ENCODE measurements around the gene USO1.
"Not testable (repeated sequence)": the region's sequence is repeated elsewhere in the genome, so short reads cannot be mapped to it uniquely, and the experiment has no call there.

USO1 gene

GRCh38 chr4:75769036-75769435 is 44.7 kb downstream of the USO1 start:
- no peak overlapping the region for H3K4me3 Mint-ChIP-seq
- no peaks in the 10 kb centered on the region for H3K9me3 Mint-ChIP-seq
- H3K36me3 Mint-ChIP-seq (ENCODE audit: low read depth), result peaks cover 65% of the 10 kb centered on the region
- intact Hi-C loops (cut with micrococcal nuclease), result no loop called here
- no peak overlapping the region for H3K27ac Mint-ChIP-seq
- H3K27me3 Mint-ChIP-seq, result no peaks in the 10 kb centered on the region
- H3K4me1 Mint-ChIP-seq (ENCODE audit: low read depth), result peaks cover 9% of the 10 kb centered on the region

GRCh38 chr4:75771607-75772006 is 47.2 kb downstream of the USO1 start:
- no peak overlapping the region for H3K4me3 Mint-ChIP-seq
- intact Hi-C loops (cut with micrococcal nuclease), result no loop called here
- H3K4me1 Mint-ChIP-seq (ENCODE audit: low read depth), result peaks cover 9% of the 10 kb centered on the region
- no peaks in the 10 kb centered on the region for H3K9me3 Mint-ChIP-seq
- H3K27ac Mint-ChIP-seq, result no peak overlapping the region
- H3K36me3 Mint-ChIP-seq (ENCODE audit: low read depth), result peaks cover 84% of the 10 kb centered on the region
- H3K27me3 Mint-ChIP-seq, result no peaks in the 10 kb centered on the region

- H3K4me3 Mint-ChIP-seq, result no peak overlapping the region
- H3K9me3 Mint-ChIP-seq, result no peaks in the 10 kb centered on the region
- no peaks in the 10 kb centered on the region for H3K4me1 Mint-ChIP-seq (ENCODE audit: low read depth)
- no peak overlapping the region for H3K27ac Mint-ChIP-seq
- H3K27me3 Mint-ChIP-seq, result no peaks in the 10 kb centered on the region
- peaks cover 92% of the 10 kb centered on the region for H3K36me3 Mint-ChIP-seq (ENCODE audit: low read depth)
- intact Hi-C loops (cut with micrococcal nuclease), result no loop called here
Measured at GRCh38 chr4:75777589-75777988, 53.2 kb downstream of the USO1 start.

GRCh38 chr4:75779105-75779757 is 54.9 kb downstream of the USO1 start:
- Mint-ChIP-seq H3K9me3 (no peaks in the 10 kb centered on the region), H3K36me3 (ENCODE audit: low read depth) (peaks cover 91% of the 10 kb centered on the region), H3K4me1 (ENCODE audit: low read depth) (no peaks in the 10 kb centered on the region), H3K27me3 (no peaks in the 10 kb centered on the region), H3K4me3 (no peak overlapping the region), H3K27ac (no peak overlapping the region)
- intact Hi-C loops (cut with micrococcal nuclease), result no loop called here

- intact Hi-C loops (cut with micrococcal nuclease), result no loop called here
- Mint-ChIP-seq H3K9me3 (no peaks in the 10 kb centered on the region), H3K4me1 (ENCODE audit: low read depth) (no peaks in the 10 kb centered on the region), H3K36me3 (ENCODE audit: low read depth) (peaks cover 86% of the 10 kb centered on the region), H3K27me3 (no peaks in the 10 kb centered on the region), H3K27ac (no peak overlapping the region), H3K4me3 (no peak overlapping the region)
Measured at GRCh38 chr4:75781305-75781704, 56.9 kb downstream of the USO1 start.

GRCh38 chr4:75786526-75786925 is 62.1 kb downstream of the USO1 start:
- intact Hi-C loops (cut with micrococcal nuclease), result no loop called here
- Mint-ChIP-seq H3K4me3 (no peak overlapping the region), H3K9me3 (no peaks in the 10 kb centered on the region), H3K4me1 (ENCODE audit: low read depth) (no peaks in the 10 kb centered on the region), H3K36me3 (ENCODE audit: low read depth) (peaks cover 86% of the 10 kb centered on the region), H3K27me3 (no peaks in the 10 kb centered on the region), H3K27ac (no peak overlapping the region)

- intact Hi-C loops (cut with micrococcal nuclease), result no loop called here
- Mint-ChIP-seq H3K27ac (no peak overlapping the region), H3K36me3 (ENCODE audit: low read depth) (peaks cover 84% of the 10 kb centered on the region)
Measured at GRCh38 chr4:75786938-75787337, 62.6 kb downstream of the USO1 start.

GRCh38 chr4:75790024-75790423 is 65.6 kb downstream of the USO1 start:
- Mint-ChIP-seq H3K4me3 (no peak overlapping the region), H3K36me3 (ENCODE audit: low read depth) (peaks cover 88% of the 10 kb centered on the region), H3K4me1 (ENCODE audit: low read depth) (no peaks in the 10 kb centered on the region), H3K9me3 (no peaks in the 10 kb centered on the region), H3K27me3 (no peaks in the 10 kb centered on the region), H3K27ac (no peak overlapping the region)
- intact Hi-C loops (cut with micrococcal nuclease), result loop anchor here (10.0 kb wide), 1 partner anchor 145 kb away; no protein-coding TSS in a partner anchor

More at GRCh38 chr4:75786938-75787337, 62.6 kb downstream of the USO1 start:
- Mint-ChIP-seq H3K4me3 (no peak overlapping the region), H3K4me1 (ENCODE audit: low read depth) (no peaks in the 10 kb centered on the region), H3K27me3 (no peaks in the 10 kb centered on the region), H3K9me3 (no peaks in the 10 kb centered on the region)

- Mint-ChIP-seq H3K27me3 (no peaks in the 10 kb centered on the region), H3K9me3 (no peaks in the 10 kb centered on the region), H3K4me1 (ENCODE audit: low read depth) (no peaks in the 10 kb centered on the region), H3K27ac (no peak overlapping the region), H3K36me3 (ENCODE audit: low read depth) (peaks cover 83% of the 10 kb centered on the region), H3K4me3 (no peak overlapping the region)
- intact Hi-C loops (cut with micrococcal nuclease), result loop anchor here (10.0 kb wide), 2 partner anchors 124 to 174 kb away; no protein-coding TSS in a partner anchor
Measured at GRCh38 chr4:75800972-75801371, 76.6 kb downstream of the USO1 start.

GRCh38 chr4:75806035-75806434 is 81.7 kb downstream of the USO1 start:
- not testable (repeated sequence) for H3K27me3 Mint-ChIP-seq; H3K4me3 Mint-ChIP-seq; H3K4me1 Mint-ChIP-seq (ENCODE audit: low read depth); H3K9me3 Mint-ChIP-seq; H3K27ac Mint-ChIP-seq
- H3K36me3 Mint-ChIP-seq (ENCODE audit: low read depth), result peaks cover 76% of the 10 kb centered on the region
- intact Hi-C loops (cut with micrococcal nuclease), result loop anchor here (10.0 kb wide), 2 partner anchors 119 to 169 kb away; no protein-coding TSS in a partner anchor

GRCh38 chr4:75817901-75818300 is 93.5 kb downstream of the USO1 start:
- Mint-ChIP-seq H3K36me3 (ENCODE audit: low read depth) (peaks cover 36% of the 10 kb centered on the region), H3K27ac (no peak overlapping the region)

GRCh38 chr4:75819121-75819520 is 94.7 kb downstream of the USO1 start:
- H3K4me3 Mint-ChIP-seq, result no peak overlapping the region
- intact Hi-C loops (cut with micrococcal nuclease), result no loop called here
- H3K9me3 Mint-ChIP-seq, result no peaks in the 10 kb centered on the region
- H3K4me1 Mint-ChIP-seq (ENCODE audit: low read depth), result peaks cover 10% of the 10 kb centered on the region
- H3K36me3 Mint-ChIP-seq (ENCODE audit: low read depth), result peaks cover 24% of the 10 kb centered on the region
- no peaks in the 10 kb centered on the region for H3K27me3 Mint-ChIP-seq
- no peak overlapping the region for H3K27ac Mint-ChIP-seq

More at GRCh38 chr4:75817901-75818300, 93.5 kb downstream of the USO1 start:
- no peaks in the 10 kb centered on the region for H3K9me3 Mint-ChIP-seq
- H3K4me3 Mint-ChIP-seq, result no peak overlapping the region
- H3K27me3 Mint-ChIP-seq, result no peaks in the 10 kb centered on the region
- peaks cover 9% of the 10 kb centered on the region for H3K4me1 Mint-ChIP-seq (ENCODE audit: low read depth)
- intact Hi-C loops (cut with micrococcal nuclease), result no loop called here

- Mint-ChIP-seq H3K27me3 (no peaks in the 10 kb centered on the region), H3K27ac (no peak overlapping the region), H3K4me3 (no peak overlapping the region), H3K4me1 (ENCODE audit: low read depth) (peaks cover 10% of the 10 kb centered on the region), H3K36me3 (ENCODE audit: low read depth) (peaks cover 13% of the 10 kb centered on the region), H3K9me3 (no peaks in the 10 kb centered on the region)
- intact Hi-C loops (cut with micrococcal nuclease), result no loop called here
Measured at GRCh38 chr4:75820197-75820596, 95.8 kb downstream of the USO1 start.

GRCh38 chr4:75820676-75821075 is 96.3 kb downstream of the USO1 start:
- H3K36me3 Mint-ChIP-seq (ENCODE audit: low read depth), result peaks cover 9% of the 10 kb centered on the region
- no peaks in the 10 kb centered on the region for H3K27me3 Mint-ChIP-seq
- no peak overlapping the region for H3K4me3 Mint-ChIP-seq
- peaks cover 10% of the 10 kb centered on the region for H3K4me1 Mint-ChIP-seq (ENCODE audit: low read depth)
- no peaks in the 10 kb centered on the region for H3K9me3 Mint-ChIP-seq
- no peak overlapping the region for H3K27ac Mint-ChIP-seq
- intact Hi-C loops (cut with micrococcal nuclease), result no loop called here

- no peak overlapping the region for H3K4me3 Mint-ChIP-seq
- no peaks in the 10 kb centered on the region for H3K27me3 Mint-ChIP-seq
- H3K27ac Mint-ChIP-seq, result no peak overlapping the region
- peaks cover 3% of the 10 kb centered on the region for H3K36me3 Mint-ChIP-seq (ENCODE audit: low read depth)
- intact Hi-C loops (cut with micrococcal nuclease), result no loop called here
- H3K4me1 Mint-ChIP-seq (ENCODE audit: low read depth), result peaks cover 10% of the 10 kb centered on the region
- no peaks in the 10 kb centered on the region for H3K9me3 Mint-ChIP-seq
Measured at GRCh38 chr4:75821216-75821615, 96.8 kb downstream of the USO1 start.
